ENCODE measurements around the gene UNC13D. TPM values are rescaled to one million over a fixed set of nuclear protein-coding genes. Genes with fewer than 3 reads are reported as not detected.

Gene UNC13D
- total and polyA plus RNA-seq, 9 of the 15 experiments (the other 6 are each of a cell fraction or from before 2014, with no cell fraction given) = 0.86 to 244 (median 69.2) TPM

DNA sequence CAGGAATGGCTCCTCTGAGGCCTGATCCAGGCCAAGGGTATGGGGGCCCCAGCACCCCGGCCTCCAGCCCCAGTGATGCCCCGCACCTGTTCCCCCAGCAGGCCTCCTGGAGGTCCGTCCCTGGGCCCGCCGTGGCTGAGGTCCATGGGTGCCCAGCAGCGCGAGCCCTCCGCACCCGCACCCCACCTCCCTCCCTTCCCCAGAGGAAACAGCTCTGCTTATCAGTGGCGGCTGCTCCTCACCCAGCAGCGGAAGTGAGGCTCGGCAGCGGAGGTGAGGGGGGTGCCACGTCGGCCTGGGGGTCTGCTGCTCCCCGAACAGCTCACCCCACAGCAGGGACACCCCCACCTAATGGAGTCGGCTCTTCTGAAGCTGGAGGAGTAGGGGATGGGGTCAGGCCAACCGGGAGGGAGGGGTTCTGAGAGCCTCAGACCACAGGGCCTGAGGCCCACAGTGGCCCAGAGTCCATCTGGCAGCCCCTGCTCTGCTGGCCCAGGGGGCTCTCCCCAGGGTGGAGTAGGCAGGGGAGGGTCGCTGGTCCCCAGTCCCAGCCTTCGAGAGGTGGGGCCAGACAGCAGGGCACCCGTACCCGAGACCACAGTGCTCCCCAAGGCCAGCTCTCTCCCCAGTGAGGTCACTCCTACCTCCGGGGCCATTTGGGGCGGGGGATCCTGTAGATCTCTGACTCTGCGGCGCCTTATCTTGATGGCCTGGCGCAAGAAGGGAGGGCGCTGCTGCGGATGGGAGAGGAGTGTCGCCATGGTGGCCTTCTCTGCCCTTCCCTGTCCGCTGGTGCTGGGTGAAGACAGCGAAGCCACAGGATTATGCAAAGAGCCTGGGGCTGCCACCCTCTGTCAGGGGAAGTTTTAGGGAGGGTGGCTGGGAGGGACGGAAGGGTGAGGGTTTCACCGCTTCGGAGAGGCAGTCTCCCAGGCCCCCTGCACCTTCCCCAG is at the start of gene UNC13D (continued):
- TF ChIP-seq CCNT2 (IDR thresholded peaks at IDR 0.05; ENCODE audit: borderline replicate concordance, extremely low read depth, insufficient read length, low read depth, low read length) (peak; percentile 30), CREB1 (IDR thresholded peaks at IDR 0.05) (0 out of 2 replicates have a peak, but pooled peaks have one; percentile 27), CREB1 (CRISPR knock-in tag; IDR thresholded peaks at IDR 0.05) (no peak; the same call in 1 of the 2 replicates), UBTF (IDR thresholded peaks at IDR 0.05; ENCODE audit: borderline replicate concordance in 1 of 2, low read depth in 2 of 2, low read length in 2 of 2) (peak in 1 of 2 experiments; percentile 71; a peak in 2 of 4 replicates), ZNF766 (CRISPR knock-in tag; conservative IDR thresholded peaks at IDR 0.05) (no peak), ZFP1 (CRISPR knock-in tag; IDR thresholded peaks at IDR 0.05) (no peak), PYGO2 (tag; IDR thresholded peaks at IDR 0.05) (no peak), TSC22D4 (tag; IDR thresholded peaks at IDR 0.05) (no peak), GTF2A2 (tag; IDR thresholded peaks at IDR 0.05) (no peak), NUFIP1 (IDR thresholded peaks at IDR 0.05; ENCODE audit: partially characterized antibody) (no peak), PHB2 (IDR thresholded peaks at IDR 0.05; ENCODE audit: low read depth) (no peak), HES1 (IDR thresholded peaks at IDR 0.05; ENCODE audit: low read depth) (0 out of 2 replicates have a peak, but pooled peaks have one; percentile 42), LCOR (CRISPR knock-in tag; IDR thresholded peaks at IDR 0.05) (no peak), SP1 (CRISPR knock-in tag; IDR thresholded peaks at IDR 0.05) (peak; percentile 75; the same call in 1 of the 2 replicates), NCOR1 (IDR thresholded peaks at IDR 0.05) (peak; percentile 35; the same call in 1 of the 2 replicates), CBX8 (IDR thresholded peaks at IDR 0.05; ENCODE audit: borderline replicate concordance, extremely low read depth, low read depth, low read length, poor library complexity, severe bottlenecking) (no peak), ATF4 (CRISPR knock-in tag; IDR thresholded peaks at IDR 0.05) (no peak; the same call in 1 of the 2 replicates), GMEB1 (CRISPR knock-in tag; IDR thresholded peaks at IDR 0.05) (peak; percentile 37; the same call in 1 of the 2 replicates)
- TF ChIP-seq, protein P1, sequence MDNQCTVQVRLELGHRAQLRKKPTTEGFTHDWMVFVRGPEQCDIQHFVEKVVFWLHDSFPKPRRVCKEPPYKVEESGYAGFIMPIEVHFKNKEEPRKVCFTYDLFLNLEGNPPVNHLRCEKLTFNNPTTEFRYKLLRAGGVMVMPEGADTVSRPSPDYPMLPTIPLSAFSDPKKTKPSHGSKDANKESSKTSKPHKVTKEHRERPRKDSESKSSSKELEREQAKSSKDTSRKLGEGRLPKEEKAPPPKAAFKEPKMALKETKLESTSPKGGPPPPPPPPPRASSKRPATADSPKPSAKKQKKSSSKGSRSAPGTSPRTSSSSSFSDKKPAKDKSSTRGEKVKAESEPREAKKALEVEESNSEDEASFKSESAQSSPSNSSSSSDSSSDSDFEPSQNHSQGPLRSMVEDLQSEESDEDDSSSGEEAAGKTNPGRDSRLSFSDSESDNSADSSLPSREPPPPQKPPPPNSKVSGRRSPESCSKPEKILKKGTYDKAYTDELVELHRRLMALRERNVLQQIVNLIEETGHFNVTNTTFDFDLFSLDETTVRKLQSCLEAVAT (IDR thresholded peaks at IDR 0.05) = no peak; a peak in 1 of 4 replicates
